K562 (cell line): ENCODE measurements around the gene OLFML2A. TPM values are rescaled to one million over a fixed set of nuclear protein-coding genes. Genes with fewer than 3 reads are reported as not detected.

ENCODE experiments used
- ATAC-seq: fragments of 200-7000 bp; cut with Tn5 transposase; 3 replicates; pipeline ENCODE4 v1.9.1; 2020; ENCODE audit warnings: moderate library complexity
- BruUV-seq: library from RNA; stranded (reverse); fragments of 400-500 nt; replicated peaks from 2 replicates; lab custom pipeline; 2021; lab: Mats Ljungman, UMichigan
- CTCF ChIA-PET: fragments of 300-600 bp; formaldehyde crosslinking; extraction: SDS; loops from one replicate; lab custom pipeline; 2021; ENCODE audit warnings: low intra/inter-chr PET ratio; lab: Yijun Ruan, JAX
- POLR2A ChIA-PET: fragments of 300-600, 350-650 bp; sonication (Branson Sonifier 250); formaldehyde crosslinking; extraction: SDS; loops from one replicate; lab custom pipeline; 2021; ENCODE audit warnings: antibody characterized with exemption, inconsistent platforms; lab: Yijun Ruan, JAX
- DNase-seq, 4 experiments: peaks; one replicate each; pipeline versions ENCODE4 v3.0.0 to v3.0.0-alpha.2; 2011 to 2018; ENCODE audit warnings: low spot score in 3 of 4, mixed read lengths in 3 of 4; ENCODE audit errors: extremely low read depth in 1 of 4
- FAIRE-seq: peaks from 2 replicates; lab custom pipeline; 2011; peaks lifted over from hg19 to GRCh38; lab: Jason Lieb, UNC
- H2AFZ ChIP-seq: 2 replicates; pipeline ENCODE4 v1.6.0; 2011; ENCODE audit warnings: low read depth, low read length, control low read depth, inconsistent platforms
- H3K27ac ChIP-seq: fragments of 200-600 bp; 3 replicates; pipeline ENCODE4 v1.8.0; 2011; ENCODE audit warnings: low read depth, mild to moderate bottlenecking, control low read depth, inconsistent platforms, low read length, moderate library complexity, mixed read lengths; ENCODE audit errors: extremely low read depth
- H3K27me3 ChIP-seq, 2 experiments: fragments of 300-600 bp in 1 of 2; 2 replicates in 1 of 2; 3 replicates in 1 of 2; pipeline versions ENCODE4 v1.6.0 to v1.8.0; 2011; ENCODE audit warnings: inconsistent platforms in 2 of 2, low read length in 2 of 2, mild to moderate bottlenecking in 1 of 2, mixed read lengths in 1 of 2, moderate library complexity in 1 of 2; ENCODE audit not compliant: control insufficient read depth in 2 of 2, insufficient read depth in 2 of 2
- H3K36me3 ChIP-seq: fragments of 300-600 bp; 3 replicates; pipeline ENCODE4 v1.8.0; 2011; ENCODE audit warnings: mild to moderate bottlenecking, low read length, inconsistent platforms; ENCODE audit not compliant: control insufficient read depth, insufficient read depth
- H3K4me1 ChIP-seq, 2 experiments: fragments of 200-600 bp in 1 of 2; replicated peaks in 1 of 2; 2 replicates in 1 of 2; 3 replicates in 1 of 2; pipeline versions ENCODE4 v1.5.1 to v1.8.0; 2011; ENCODE audit warnings: inconsistent platforms in 2 of 2, low read length in 2 of 2, mild to moderate bottlenecking in 1 of 2, mixed read lengths in 1 of 2, moderate library complexity in 1 of 2; ENCODE audit not compliant: control insufficient read depth in 2 of 2, insufficient read depth in 2 of 2
- H3K4me2 ChIP-seq: 2 replicates; pipeline ENCODE4 v1.6.1; 2011; ENCODE audit warnings: low read length, control low read depth, inconsistent platforms, mixed read lengths; ENCODE audit not compliant: insufficient read depth
- H3K4me3 ChIP-seq: fragments of 200-600 bp; sonication (generic), shearing (Covaris generic); 2 replicates; pipeline ENCODE4 v1.5.1; 2016; ENCODE audit warnings: control low read depth, inconsistent platforms
- H3K79me2 ChIP-seq: fragments of 200-600 bp; 3 replicates; pipeline ENCODE4 v1.8.0; 2011; ENCODE audit warnings: low read length, inconsistent platforms; ENCODE audit not compliant: control insufficient read depth, insufficient read depth
- H3K9ac ChIP-seq, 2 experiments: 2 replicates each; pipeline versions ENCODE4 v1.6.0 to v1.6.1; 2011; ENCODE audit warnings: low read depth in 2 of 2, low read length in 2 of 2, control low read depth in 1 of 2, inconsistent platforms in 1 of 2, mild to moderate bottlenecking in 1 of 2, mixed read lengths in 1 of 2; ENCODE audit not compliant: insufficient read depth in 1 of 2
- H3K9me1 ChIP-seq: one replicate; pipeline ENCODE4 v1.6.0; 2011; ENCODE audit warnings: inconsistent platforms, mild to moderate bottlenecking, low read length, moderate library complexity; ENCODE audit not compliant: control insufficient read depth, insufficient read depth
- H3K9me3 ChIP-seq: replicated peaks from 2 replicates; pipeline ENCODE4 v1.5.1; 2011; ENCODE audit warnings: low read depth, low read length, inconsistent platforms; ENCODE audit not compliant: control insufficient read depth, insufficient read depth
- H4K20me1 ChIP-seq: replicated peaks from 2 replicates; pipeline ENCODE4 v1.6.1; 2011; ENCODE audit warnings: low read length, inconsistent platforms, mixed read lengths; ENCODE audit not compliant: control insufficient read depth, insufficient read depth
- EGR1 ChIP-seq: fragments of 450-650 bp; conservative IDR thresholded peaks from 2 replicates; pipeline ENCODE4 v1.6.1; 2017; ENCODE audit warnings: mild to moderate bottlenecking
- REST ChIP-seq, 2 experiments: fragments of 450-650 bp; formaldehyde crosslinking in 1 of 2; IDR thresholded peaks; 2 replicates each; pipeline versions ENCODE4 v1.4.0 to v1.6.1; 2014 to 2020; ENCODE audit warnings: mild to moderate bottlenecking in 2 of 2, borderline replicate concordance in 1 of 2, low read depth in 1 of 2
- TEAD1 ChIP-seq, 2 experiments: fragments of 450-650 bp in 1 of 2; sonication (generic) in 1 of 2; formaldehyde crosslinking; IDR thresholded peaks; 2 replicates each; pipeline versions ENCODE4 v1.4.0 to v1.8.0; 2020 to 2022; ENCODE audit warnings: mild to moderate bottlenecking in 2 of 2, missing genetic modification reagents in 1 of 2
- ZNF75A ChIP-seq: fragments of 450-650 bp; formaldehyde crosslinking; IDR thresholded peaks from 2 replicates; pipeline ENCODE4 v1.4.0; 2020; ENCODE audit warnings: mild to moderate bottlenecking
- WGBS: fragments of 100-300 bp; shearing (Covaris generic); methylation state at CpG from one replicate; pipeline ENCODE4 v1.1.6; 2016; ENCODE audit warnings: low coverage, mixed read lengths; ENCODE audit not compliant: insufficient coverage; ENCODE audit errors: missing lambda C conversion rate; 5-methylcytosine and 5-hydroxymethylcytosine counted together
- in situ Hi-C: fragments of 300-500 bp; cut with MboI; formaldehyde crosslinking; loops from 4 replicates; pipeline ENCODE4 v1.15.0; 2018; ENCODE audit warnings: inconsistent platforms, mixed read lengths
- intact Hi-C: fragments of 100-400 bp; cut with micrococcal nuclease; formaldehyde crosslinking; loops from 2 replicates; pipeline ENCODE4 v1.14.2; 2022
- polyA plus RNA-seq, 8 experiments: library from polyadenylated mRNA; depleted of rRNA in 4 of 8; stranded (reverse) in 5 of 8; unstranded in 3 of 8; fragments of >200 nt; fragmentation: Nextera tagmentation in 2 of 8; fragmentation: Illumina TruSeq in 1 of 8; extraction: Ambion mirVana in 2 of 8; extraction: Trizol in 1 of 8; gene quantifications; 2 replicates each; pipeline versions ENCODE4 v1.2.1 to v1.2.3, GENCODE V29; 2011 to 2014; ENCODE audit warnings: inconsistent platforms in 1 of 8, missing spikeins in 1 of 8
- total RNA-seq, 7 experiments: library from RNA; depleted of rRNA in 6 of 7; stranded (reverse); fragments of >200 nt in 6 of 7; fragmentation: Illumina TruSeq in 2 of 7; extraction: Trizol in 2 of 7; gene quantifications; 2 replicates each; pipeline versions ENCODE4 v1.2.1 to v1.2.3, GENCODE V29; 2011 to 2021; ENCODE audit warnings: low replicate concordance in 1 of 7

OLFML2A gene
- total and polyA plus RNA-seq, 9 of the 15 experiments (the other 6 are each of a cell fraction or from before 2014, with no cell fraction given), result 0.16 TPM; not detected in 8

GRCh38 chr9:124843456-124844034 is 66.6 kb downstream of the OLFML2A start:
- DNase-seq, result peak in 1 of 4 experiments; percentile 17
- TF ChIP-seq ZNF75A (CRISPR knock-in tag) (no peak), EGR1 (peak; percentile 25; the same call in 1 of the 2 replicates), REST (IDR thresholded peaks at IDR 0.05; ENCODE audit: borderline replicate concordance) (no peak), REST (CRISPR knock-in tag; IDR thresholded peaks at IDR 0.05; ENCODE audit: low read depth) (no peak), TEAD1 (CRISPR knock-in tag; IDR thresholded peaks at IDR 0.05) (no peak)
- whole genome bisulfite sequencing, result 55% methylated on average over 11 of the region's 11 CpGs
- no TSS peak for BruUV-seq
- H3K4me2 ChIP-seq, result no peak overlapping the region
- ATAC-seq, result peak; percentile 26; the same call in 2 of the 3 replicates
- H4K20me1 ChIP-seq, result no peaks in the 10 kb centered on the region
- intact Hi-C loops, result no loop called here
- no peaks in the 10 kb centered on the region for H3K27me3 ChIP-seq
- H3K27ac ChIP-seq, result no peak overlapping the region
- no peaks in the 10 kb centered on the region for H3K9me1 ChIP-seq
- H3K79me2 ChIP-seq, result no peaks in the 10 kb centered on the region
- no peaks in the 10 kb centered on the region for H3K36me3 ChIP-seq
- CTCF ChIA-PET, result no interaction called here
- no peak overlapping the region for H3K4me3 ChIP-seq
- H3K9ac ChIP-seq, result peak overlapping the region in 1 of 2 experiments; percentile 47; a peak in 2 of 4 replicates
- no peaks in the 10 kb centered on the region for H3K9me3 ChIP-seq
- in situ Hi-C loops, result loop anchor here (5.0 to 10.0 kb wide), 2 partner anchors 49 to 221 kb away; no protein-coding TSS in a partner anchor
- peak overlapping the region; percentile 58; the same call in 1 of the 2 replicates for H2AFZ ChIP-seq
- no peak for FAIRE-seq
- POLR2A ChIA-PET, result interaction anchor here (0.6 to 1.0 kb wide), 5 partner anchors 11 to 583 kb away, joined by 3 to 4 read pairs (median 3); no protein-coding TSS in a partner anchor
- H3K4me1 ChIP-seq, result peaks cover 0 to 20% of the 10 kb centered on the region in 2 experiments; a peak in 2 of 5 replicates
